SK-N-SH treated with all-trans-retinoic acid at 6 μM for 48 hours (cell line): ENCODE data around the gene POLDIP2.

Experiments used
- ATAC-seq: fragments of 200-7000 bp; cut with Tn5 transposase; 3 replicates; pipeline ENCODE4 v1.9.1; 2020; ENCODE audit warnings: mild to moderate bottlenecking, moderate library complexity
- ARNTL ChIP-seq: fragments of 450-650 bp; formaldehyde crosslinking; IDR thresholded peaks from 2 replicates; pipeline ENCODE4 v1.5.0; 2020; ENCODE audit warnings: low read depth, mild to moderate bottlenecking, moderate library complexity, borderline replicate concordance
- BACH2 ChIP-seq: fragments of 250-450 bp; sonication (Bioruptor Pico); IDR thresholded peaks from 2 replicates; pipeline ENCODE4 v1.9.0; 2021; ENCODE audit warnings: mild to moderate bottlenecking, borderline replicate concordance
- CSDC2 ChIP-seq: fragments of 250-450 bp; sonication (Bioruptor Pico); IDR thresholded peaks from 2 replicates; pipeline ENCODE4 v1.5.0; 2020; ENCODE audit warnings: mild to moderate bottlenecking, moderate library complexity
- CSRNP3 ChIP-seq: fragments of 250-450 bp; sonication (Bioruptor Pico); IDR thresholded peaks from 2 replicates; pipeline ENCODE4 v1.5.1; 2021; ENCODE audit warnings: mild to moderate bottlenecking, moderate library complexity
- GLIS3 ChIP-seq: fragments of 250-450 bp; sonication (Bioruptor Pico); IDR thresholded peaks from 2 replicates; pipeline ENCODE4 v1.5.0; 2020; ENCODE audit warnings: mild to moderate bottlenecking, moderate library complexity
- ISL1 ChIP-seq: fragments of 250-450 bp; sonication (Bioruptor Pico); IDR thresholded peaks from 2 replicates; pipeline ENCODE4 v2.1.2; 2022; ENCODE audit warnings: mild to moderate bottlenecking, moderate library complexity
- OSR1 ChIP-seq: fragments of 250-450 bp; sonication (Bioruptor Pico); IDR thresholded peaks from 2 replicates; pipeline ENCODE4 v1.8.0; 2022; ENCODE audit warnings: moderate library complexity, mild to moderate bottlenecking, inconsistent platforms
- PATZ1 ChIP-seq: fragments of 250-450 bp; sonication (Bioruptor Pico); IDR thresholded peaks from 2 replicates; pipeline ENCODE4 v1.8.0; 2020; ENCODE audit warnings: mild to moderate bottlenecking, moderate library complexity, borderline replicate concordance
- POU6F1 ChIP-seq: fragments of 250-450 bp; sonication (Bioruptor Pico); IDR thresholded peaks from 2 replicates; pipeline ENCODE4 v1.8.0; 2021; ENCODE audit warnings: low read depth, mild to moderate bottlenecking, moderate library complexity, borderline replicate concordance
- PPARA ChIP-seq: fragments of 250-450 bp; sonication (Bioruptor Pico); IDR thresholded peaks from 2 replicates; pipeline ENCODE4 v1.5.0; 2020; ENCODE audit warnings: mild to moderate bottlenecking, borderline replicate concordance
- RARB ChIP-seq: fragments of 250-450 bp; sonication (Bioruptor Pico); IDR thresholded peaks from 2 replicates; pipeline ENCODE4 v1.8.0; 2021; ENCODE audit warnings: mild to moderate bottlenecking, moderate library complexity
- TCF4 ChIP-seq: fragments of 250-450 bp; sonication (Bioruptor Pico); IDR thresholded peaks from 2 replicates; pipeline ENCODE4 v1.8.0; 2021; ENCODE audit warnings: mild to moderate bottlenecking, moderate library complexity, borderline replicate concordance
- TSHZ2 ChIP-seq: fragments of 250-450 bp; sonication (Bioruptor Pico); IDR thresholded peaks from 2 replicates; pipeline ENCODE4 v1.5.0; 2020; ENCODE audit warnings: mild to moderate bottlenecking, moderate library complexity
- ZC3H10 ChIP-seq: fragments of 250-450 bp; sonication (Bioruptor Pico); IDR thresholded peaks from 2 replicates; pipeline ENCODE4 v1.5.1; 2021; ENCODE audit warnings: mild to moderate bottlenecking, moderate library complexity
- ZFP3 ChIP-seq: fragments of 250-450 bp; sonication (Bioruptor Pico); IDR thresholded peaks from 2 replicates; pipeline ENCODE4 v1.5.0; 2020; ENCODE audit warnings: mild to moderate bottlenecking, moderate library complexity
- ZFP30 ChIP-seq: fragments of 450-650 bp; formaldehyde crosslinking; IDR thresholded peaks from 2 replicates; pipeline ENCODE4 v1.5.0; 2022; ENCODE audit warnings: mild to moderate bottlenecking, moderate library complexity
- ZNF565 ChIP-seq: fragments of 450-650 bp; formaldehyde crosslinking; conservative IDR thresholded peaks from 2 replicates; pipeline ENCODE4 v1.5.0; 2020; ENCODE audit warnings: low read depth, mild to moderate bottlenecking, moderate library complexity
- ZNF70 ChIP-seq: fragments of 450-650 bp; formaldehyde crosslinking; IDR thresholded peaks from 2 replicates; pipeline ENCODE4 v1.5.0; 2020; ENCODE audit warnings: mild to moderate bottlenecking, moderate library complexity
- ZNF8 ChIP-seq: fragments of 450-650 bp; formaldehyde crosslinking; IDR thresholded peaks from 2 replicates; pipeline ENCODE4 v1.5.0; 2020; ENCODE audit warnings: mild to moderate bottlenecking, moderate library complexity

POLDIP2 gene

GRCh38 chr17:28350271-28350670 is 7.1 kb downstream of the POLDIP2 start:
- no peak for TF ChIP-seq PATZ1 (CRISPR knock-in tag)
- no peak for TF ChIP-seq ZNF8 (CRISPR knock-in tag)
- TF ChIP-seq OSR1 (CRISPR knock-in tag), result no peak
- no peak for TF ChIP-seq CSDC2 (CRISPR knock-in tag)
- TF ChIP-seq ZNF70, result no peak
- TF ChIP-seq BACH2 (CRISPR knock-in tag), result no peak
- no peak for TF ChIP-seq PPARA (CRISPR knock-in tag)
- no peak for TF ChIP-seq ZFP30 (CRISPR knock-in tag)
- no peak for TF ChIP-seq CSRNP3
- TF ChIP-seq ZC3H10 (CRISPR knock-in tag), result no peak
- no peak for ATAC-seq

GRCh38 chr17:28348979-28349378 is 8.3 kb downstream of the POLDIP2 start:
- ATAC-seq, result no peak
- TF ChIP-seq ZNF70 (no peak), TCF4 (no peak), PATZ1 (CRISPR knock-in tag) (no peak), TSHZ2 (CRISPR knock-in tag) (no peak), CSRNP3 (no peak), ARNTL (CRISPR knock-in tag) (no peak), ZFP30 (CRISPR knock-in tag) (no peak), OSR1 (CRISPR knock-in tag) (no peak), GLIS3 (no peak), ZC3H10 (CRISPR knock-in tag) (no peak), BACH2 (CRISPR knock-in tag) (no peak), POU6F1 (CRISPR knock-in tag) (no peak), RARB (CRISPR knock-in tag) (no peak), ZNF565 (CRISPR knock-in tag) (no peak), ZNF8 (CRISPR knock-in tag) (no peak), ZFP3 (CRISPR knock-in tag) (no peak), PPARA (CRISPR knock-in tag) (no peak), ISL1 (no peak)
